Measurements from ENCODE around the gene PRKACA.

Gene PRKACA

GRCh38 chr19:14096272-14096992 is 21.1 kb downstream of the PRKACA start:
- no peak for DNase-seq (ENCODE audit: low read depth in 2 of 3, low spot score in 2 of 3)

- no peak for DNase-seq (ENCODE audit: low read depth in 2 of 3, low spot score in 2 of 3)
Measured at GRCh38 chr19:14094854-14095253, 22.7 kb downstream of the PRKACA start.

GRCh38 chr19:14093117-14093823 is 24.3 kb downstream of the PRKACA start:
- no peak for DNase-seq (ENCODE audit: low read depth in 2 of 3, low spot score in 2 of 3)

GRCh38 chr19:14091813-14092462 is 25.6 kb downstream of the PRKACA start:
- DNase-seq (ENCODE audit: low read depth in 2 of 3, low spot score in 2 of 3), result no peak

GRCh38 chr19:14091081-14091812 is 26.3 kb downstream of the PRKACA start:
- DNase-seq (ENCODE audit: low read depth in 2 of 3, low spot score in 2 of 3), result peak in 1 of 3 experiments; percentile 57

GRCh38 chr19:14090509-14091080 is 27.0 kb downstream of the PRKACA start, which contains the start of gene SAMD1:
TSS of gene SAMD1 (minus strand) at chr19:14090751.
- peak in 1 of 3 experiments; percentile 46 for DNase-seq (ENCODE audit: low read depth in 2 of 3, low spot score in 2 of 3)

- no peak for DNase-seq (ENCODE audit: low read depth in 2 of 3, low spot score in 2 of 3)
Measured at GRCh38 chr19:14089662-14090508, 27.7 kb downstream of the PRKACA start.

- no peak for DNase-seq (ENCODE audit: low read depth in 2 of 3, low spot score in 2 of 3)
Measured at GRCh38 chr19:14089412-14089661, 28.2 kb downstream of the PRKACA start.

- DNase-seq (ENCODE audit: low read depth in 2 of 3, low spot score in 2 of 3), result no peak
Measured at GRCh38 chr19:14088634-14089411, 28.7 kb downstream of the PRKACA start.

- no peak for DNase-seq (ENCODE audit: low read depth in 2 of 3, low spot score in 2 of 3)
Measured at GRCh38 chr19:14086098-14086497, 31.5 kb downstream of the PRKACA start.

GRCh38 chr19:14085309-14085995 is 32.1 kb downstream of the PRKACA start, which contains the start of gene C19orf67:
TSS of gene C19orf67 (minus strand) at chr19:14085783. CDS start at chr19:14085627, 156 bp downstream.
- no peak for DNase-seq (ENCODE audit: low read depth in 2 of 3, low spot score in 2 of 3)

- DNase-seq (ENCODE audit: low read depth in 2 of 3, low spot score in 2 of 3), result no peak
Measured at GRCh38 chr19:14082675-14082960, 34.9 kb downstream of the PRKACA start.

- DNase-seq (ENCODE audit: low read depth in 2 of 3, low spot score in 2 of 3), result no peak
Measured at GRCh38 chr19:14081797-14082674, 35.5 kb downstream of the PRKACA start.

GRCh38 chr19:14080887-14081796 is 36.4 kb downstream of the PRKACA start:
- peak; percentile 94 to 99 (median 95) for DNase-seq (ENCODE audit: low read depth in 2 of 3, low spot score in 2 of 3)

- no peak for DNase-seq (ENCODE audit: low read depth in 2 of 3, low spot score in 2 of 3)
Measured at GRCh38 chr19:14078411-14078810, 39.2 kb downstream of the PRKACA start.

- peak in 1 of 3 experiments; percentile 37 for DNase-seq (ENCODE audit: low read depth in 2 of 3, low spot score in 2 of 3)
Measured at GRCh38 chr19:14073925-14074838, 43.4 kb downstream of the PRKACA start.

Measured in activated CD8-positive, alpha-beta memory T cell treated with anti-CD3 and anti-CD28 coated beads for 48 hours (primary cell).